HG02763 (cell line): ENCODE results near the gene NMT1.

Source experiments
- ATAC-seq: cut with Tn5 transposase; IDR thresholded peaks from one replicate; pipeline ENCODE4 v1.9.1; 2021; ENCODE audit warnings: mild to moderate bottlenecking, moderate library complexity; ENCODE audit not compliant: unreplicated experiment

NMT1 gene

GRCh38 chr17:45104029-45104428 lies 42.9 kb downstream of the NMT1 start:
- no peak for ATAC-seq

GRCh38 chr17:45104497-45104896 lies 43.4 kb downstream of the NMT1 start:
- no peak for ATAC-seq

- no peak for ATAC-seq
Observed at GRCh38 chr17:45104907-45105624, 43.9 kb downstream of the NMT1 start.

- no peak for ATAC-seq
Observed at GRCh38 chr17:45106096-45106495, 45.0 kb downstream of the NMT1 start.

- no peak for ATAC-seq
Observed at GRCh38 chr17:45106582-45106981, 45.5 kb downstream of the NMT1 start.

- ATAC-seq, result no peak
Observed at GRCh38 chr17:45107293-45108010, 46.3 kb downstream of the NMT1 start.

- no peak for ATAC-seq
Observed at GRCh38 chr17:45108051-45108450, 46.9 kb downstream of the NMT1 start.

GRCh38 chr17:45108595-45109521 lies 47.7 kb downstream of the NMT1 start:
- ATAC-seq, result no peak

- ATAC-seq, result no peak
Observed at GRCh38 chr17:45110676-45111611, 49.8 kb downstream of the NMT1 start.

GRCh38 chr17:45111850-45112249 lies 50.7 kb downstream of the NMT1 start:
- ATAC-seq, result no peak

GRCh38 chr17:45112559-45113423 lies 51.7 kb downstream of the NMT1 start:
- ATAC-seq, result no peak

- ATAC-seq, result no peak
Observed at GRCh38 chr17:45113424-45113754, 52.3 kb downstream of the NMT1 start.

GRCh38 chr17:45114117-45114932 lies 53.2 kb downstream of the NMT1 start:
- no peak for ATAC-seq

GRCh38 chr17:45115015-45115625 lies 54.0 kb downstream of the NMT1 start:
- no peak for ATAC-seq

- no peak for ATAC-seq
Observed at GRCh38 chr17:45115871-45116270, 54.8 kb downstream of the NMT1 start.

GRCh38 chr17:45116434-45117016 lies 55.4 kb downstream of the NMT1 start:
- ATAC-seq, result no peak

- no peak for ATAC-seq
Observed at GRCh38 chr17:45117334-45117733, 56.2 kb downstream of the NMT1 start.
